Measurements from ENCODE around the gene ERC2.

ERC2 gene

DNA sequence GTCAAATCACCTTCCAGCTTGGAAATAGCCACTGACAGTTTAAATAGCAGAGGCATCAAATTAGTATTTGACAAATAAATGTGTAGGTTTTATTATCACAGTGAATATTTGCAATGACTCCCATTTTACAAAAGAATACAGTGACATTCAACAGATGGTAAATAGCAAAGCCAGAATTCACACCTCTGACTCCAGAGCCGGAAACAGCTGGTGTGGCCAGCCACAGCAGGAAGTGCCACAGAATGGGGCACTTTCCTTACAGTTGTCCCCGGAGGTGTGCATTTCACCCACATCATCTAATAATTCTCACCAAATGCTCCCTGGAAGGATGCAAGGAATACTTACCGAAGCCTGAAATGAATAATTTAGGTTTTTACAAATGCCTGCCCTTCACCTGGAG is 685.5 kb downstream of the ERC2 start:
- POLR2A ChIA-PET: no interaction called here
- no peak overlapping the region for H3K4me3 ChIP-seq (ENCODE audit: low read depth, low read length)
- CTCF ChIA-PET: interaction anchor here (0.6 kb wide), 1 partner anchor 627 kb away, joined by 3 read pairs; no protein-coding TSS in a partner anchor

GRCh38 chr3:55782351-55782750 is 685.9 kb downstream of the ERC2 start:
- Histone ChIP-seq H3K36me3 (ENCODE audit: control insufficient read depth in 2 of 2, insufficient read depth in 1 of 2, low read length in 2 of 2) (no peaks in the 10 kb centered on the region), H3K4me3 (ENCODE audit: low read depth, low read length) (no peak overlapping the region), H3K27ac (ENCODE audit: extremely low read depth, low read depth, low read length) (no peak overlapping the region), H3K4me1 (ENCODE audit: control insufficient read depth, insufficient read depth, low read length) (peaks cover 3% of the 10 kb centered on the region; the same call in 1 of the 2 replicates), H3K9me3 (ENCODE audit: control insufficient read depth, insufficient read depth, low read depth, low read length) (no peaks in the 10 kb centered on the region)
- no peak for TF ChIP-seq ZNF610 (tag by site-specific recombination; IDR thresholded peaks at IDR 0.05; ENCODE audit: borderline replicate concordance)
- no peak for TF ChIP-seq ELK4 (IDR thresholded peaks at IDR 0.05; ENCODE audit: borderline replicate concordance, low read depth, low read length)
- no peak for TF ChIP-seq ZNF529 (tag by site-specific recombination; IDR thresholded peaks at IDR 0.05; ENCODE audit: insufficient replicate concordance)
- TF ChIP-seq ZNF133 (tag by site-specific recombination; IDR thresholded peaks at IDR 0.05): no peak
- TF ChIP-seq ZNF654 (tag by site-specific recombination; IDR thresholded peaks at IDR 0.05; ENCODE audit: low read depth): no peak
- TF ChIP-seq ZNF175 (tag by site-specific recombination; IDR thresholded peaks at IDR 0.05): no peak
- TF ChIP-seq ZNF626 (tag by site-specific recombination; IDR thresholded peaks at IDR 0.05): no peak
- TF ChIP-seq, protein P1, sequence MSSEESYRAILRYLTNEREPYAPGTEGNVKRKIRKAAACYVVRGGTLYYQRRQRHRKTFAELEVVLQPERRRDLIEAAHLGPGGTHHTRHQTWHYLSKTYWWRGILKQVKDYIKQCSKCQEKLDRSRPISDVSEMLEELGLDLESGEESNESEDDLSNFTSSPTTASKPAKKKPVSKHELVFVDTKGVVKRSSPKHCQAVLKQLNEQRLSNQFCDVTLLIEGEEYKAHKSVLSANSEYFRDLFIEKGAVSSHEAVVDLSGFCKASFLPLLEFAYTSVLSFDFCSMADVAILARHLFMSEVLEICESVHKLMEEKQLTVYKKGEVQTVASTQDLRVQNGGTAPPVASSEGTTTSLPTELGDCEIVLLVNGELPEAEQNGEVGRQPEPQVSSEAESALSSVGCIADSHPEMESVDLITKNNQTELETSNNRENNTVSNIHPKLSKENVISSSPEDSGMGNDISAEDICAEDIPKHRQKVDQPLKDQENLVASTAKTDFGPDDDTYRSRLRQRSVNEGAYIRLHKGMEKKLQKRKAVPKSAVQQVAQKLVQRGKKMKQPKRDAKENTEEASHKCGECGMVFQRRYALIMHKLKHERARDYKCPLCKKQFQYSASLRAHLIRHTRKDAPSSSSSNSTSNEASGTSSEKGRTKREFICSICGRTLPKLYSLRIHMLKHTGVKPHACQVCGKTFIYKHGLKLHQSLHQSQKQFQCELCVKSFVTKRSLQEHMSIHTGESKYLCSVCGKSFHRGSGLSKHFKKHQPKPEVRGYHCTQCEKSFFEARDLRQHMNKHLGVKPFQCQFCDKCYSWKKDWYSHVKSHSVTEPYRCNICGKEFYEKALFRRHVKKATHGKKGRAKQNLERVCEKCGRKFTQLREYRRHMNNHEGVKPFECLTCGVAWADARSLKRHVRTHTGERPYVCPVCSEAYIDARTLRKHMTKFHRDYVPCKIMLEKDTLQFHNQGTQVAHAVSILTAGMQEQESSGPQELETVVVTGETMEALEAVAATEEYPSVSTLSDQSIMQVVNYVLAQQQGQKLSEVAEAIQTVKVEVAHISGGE (tag by site-specific recombination; conservative IDR thresholded peaks at IDR 0.05; ENCODE audit: low read depth): no peak
- TF ChIP-seq, protein P2, sequence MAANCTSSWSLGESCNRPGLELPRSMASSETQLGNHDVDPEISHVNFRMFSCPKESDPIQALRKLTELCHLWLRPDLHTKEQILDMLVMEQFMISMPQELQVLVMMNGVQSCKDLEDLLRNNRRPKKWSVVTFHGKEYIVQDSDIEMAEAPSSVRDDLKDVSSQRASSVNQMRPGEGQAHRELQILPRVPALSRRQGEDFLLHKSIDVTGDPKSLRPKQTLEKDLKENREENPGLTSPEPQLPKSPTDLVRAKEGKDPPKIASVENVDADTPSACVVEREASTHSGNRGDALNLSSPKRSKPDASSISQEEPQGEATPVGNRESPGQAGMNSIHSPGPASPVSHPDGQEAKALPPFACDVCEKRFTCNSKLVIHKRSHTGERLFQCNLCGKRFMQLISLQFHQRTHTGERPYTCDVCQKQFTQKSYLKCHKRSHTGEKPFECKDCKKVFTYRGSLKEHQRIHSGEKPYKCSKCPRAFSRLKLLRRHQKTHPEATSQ (tag by site-specific recombination; IDR thresholded peaks at IDR 0.05): no peak
- POLR2A ChIA-PET: no interaction called here
- CTCF ChIA-PET: no interaction called here

More for the DNA sequence above, 685.5 kb downstream of the ERC2 start:
- Histone ChIP-seq H3K36me3 (ENCODE audit: control insufficient read depth in 2 of 2, insufficient read depth in 1 of 2, low read length in 2 of 2) (no peaks in the 10 kb centered on the region), H3K27ac (ENCODE audit: extremely low read depth, low read depth, low read length) (no peak overlapping the region), H3K4me1 (ENCODE audit: control insufficient read depth, insufficient read depth, low read length) (peaks cover 3% of the 10 kb centered on the region; the same call in 1 of the 2 replicates), H3K9me3 (ENCODE audit: control insufficient read depth, insufficient read depth, low read depth, low read length) (no peaks in the 10 kb centered on the region)
- TF ChIP-seq ZNF248 (tag by site-specific recombination; IDR thresholded peaks at IDR 0.05) (no peak), ZNF624 (tag by site-specific recombination; IDR thresholded peaks at IDR 0.05) (no peak), FEZF1 (tag by site-specific recombination; IDR thresholded peaks at IDR 0.05) (no peak), ZNF843 (tag by site-specific recombination; IDR thresholded peaks at IDR 0.05) (no peak), GLIS1 (tag by site-specific recombination; IDR thresholded peaks at IDR 0.05) (no peak), SP7 (tag by site-specific recombination; IDR thresholded peaks at IDR 0.05) (no peak), ZNF404 (tag by site-specific recombination; IDR thresholded peaks at IDR 0.05) (no peak), ZBTB7A (tag by site-specific recombination; IDR thresholded peaks at IDR 0.05; ENCODE audit: low read depth) (no peak)
- TF ChIP-seq, protein P3, sequence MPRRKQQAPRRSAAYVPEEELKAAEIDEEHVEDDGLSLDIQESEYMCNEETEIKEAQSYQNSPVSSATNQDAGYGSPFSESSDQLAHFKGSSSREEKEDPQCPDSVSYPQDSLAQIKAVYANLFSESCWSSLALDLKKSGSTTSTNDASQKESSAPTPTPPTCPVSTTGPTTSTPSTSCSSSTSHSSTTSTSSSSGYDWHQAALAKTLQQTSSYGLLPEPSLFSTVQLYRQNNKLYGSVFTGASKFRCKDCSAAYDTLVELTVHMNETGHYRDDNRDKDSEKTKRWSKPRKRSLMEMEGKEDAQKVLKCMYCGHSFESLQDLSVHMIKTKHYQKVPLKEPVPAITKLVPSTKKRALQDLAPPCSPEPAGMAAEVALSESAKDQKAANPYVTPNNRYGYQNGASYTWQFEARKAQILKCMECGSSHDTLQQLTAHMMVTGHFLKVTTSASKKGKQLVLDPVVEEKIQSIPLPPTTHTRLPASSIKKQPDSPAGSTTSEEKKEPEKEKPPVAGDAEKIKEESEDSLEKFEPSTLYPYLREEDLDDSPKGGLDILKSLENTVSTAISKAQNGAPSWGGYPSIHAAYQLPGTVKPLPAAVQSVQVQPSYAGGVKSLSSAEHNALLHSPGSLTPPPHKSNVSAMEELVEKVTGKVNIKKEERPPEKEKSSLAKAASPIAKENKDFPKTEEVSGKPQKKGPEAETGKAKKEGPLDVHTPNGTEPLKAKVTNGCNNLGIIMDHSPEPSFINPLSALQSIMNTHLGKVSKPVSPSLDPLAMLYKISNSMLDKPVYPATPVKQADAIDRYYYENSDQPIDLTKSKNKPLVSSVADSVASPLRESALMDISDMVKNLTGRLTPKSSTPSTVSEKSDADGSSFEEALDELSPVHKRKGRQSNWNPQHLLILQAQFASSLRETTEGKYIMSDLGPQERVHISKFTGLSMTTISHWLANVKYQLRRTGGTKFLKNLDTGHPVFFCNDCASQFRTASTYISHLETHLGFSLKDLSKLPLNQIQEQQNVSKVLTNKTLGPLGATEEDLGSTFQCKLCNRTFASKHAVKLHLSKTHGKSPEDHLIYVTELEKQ (tag by site-specific recombination; IDR thresholded peaks at IDR 0.05; ENCODE audit: borderline replicate concordance): no peak
- TF ChIP-seq, protein P2 (tag by site-specific recombination; IDR thresholded peaks at IDR 0.05): no peak

Measured in HEK293 (cell line).